HEK293T (cell line): ENCODE data around the gene LMLN.

Experiments used
- ARNT ChIP-seq: fragments of 450-650 bp; IDR thresholded peaks from 2 replicates; pipeline ENCODE4 v1.6.1; 2017; ENCODE audit warnings: mild to moderate bottlenecking
- CTBP1 ChIP-seq: fragments of 450-650 bp; IDR thresholded peaks from 2 replicates; pipeline ENCODE4 v1.6.1; 2016; ENCODE audit warnings: borderline replicate concordance
- FOXA1 ChIP-seq: fragments of 450-650 bp; IDR thresholded peaks from 2 replicates; pipeline ENCODE4 v1.6.1; 2016; ENCODE audit warnings: mild to moderate bottlenecking
- FOXM1 ChIP-seq: fragments of 450-650 bp; IDR thresholded peaks from 2 replicates; pipeline ENCODE4 v1.6.1; 2017; ENCODE audit warnings: mild to moderate bottlenecking, borderline replicate concordance
- NFRKB ChIP-seq: fragments of 450-650 bp; IDR thresholded peaks from 2 replicates; pipeline ENCODE4 v1.6.1; 2016; ENCODE audit warnings: mild to moderate bottlenecking, moderate library complexity
- TF ChIP-seq, protein P1 (sequence below): fragments of 450-650 bp; IDR thresholded peaks from 2 replicates; pipeline ENCODE4 v1.6.1; 2016

DNA sequence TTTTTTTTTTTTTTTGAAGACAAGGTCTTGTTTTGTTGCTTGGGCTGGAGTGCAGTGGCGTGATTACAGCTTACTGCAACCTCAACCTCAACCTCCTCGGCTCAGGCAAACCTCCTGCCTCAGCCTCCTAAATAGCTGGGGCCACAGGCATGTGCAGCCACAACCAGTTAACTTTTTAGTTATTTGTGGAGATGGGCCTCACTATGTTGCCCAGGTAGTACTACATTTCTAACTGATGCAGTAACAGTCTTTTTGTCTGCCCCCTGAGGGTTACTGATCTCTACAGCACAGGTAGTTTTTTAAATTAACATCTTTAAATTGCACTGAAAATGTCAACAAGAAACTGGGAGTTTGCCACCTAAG lies 3.4 kb upstream of the LMLN start:
- TF ChIP-seq ARNT (no peak), FOXA1 (no peak), NFRKB (no peak), CTBP1 (no peak), FOXM1 (no peak)
- TF ChIP-seq, protein P1, sequence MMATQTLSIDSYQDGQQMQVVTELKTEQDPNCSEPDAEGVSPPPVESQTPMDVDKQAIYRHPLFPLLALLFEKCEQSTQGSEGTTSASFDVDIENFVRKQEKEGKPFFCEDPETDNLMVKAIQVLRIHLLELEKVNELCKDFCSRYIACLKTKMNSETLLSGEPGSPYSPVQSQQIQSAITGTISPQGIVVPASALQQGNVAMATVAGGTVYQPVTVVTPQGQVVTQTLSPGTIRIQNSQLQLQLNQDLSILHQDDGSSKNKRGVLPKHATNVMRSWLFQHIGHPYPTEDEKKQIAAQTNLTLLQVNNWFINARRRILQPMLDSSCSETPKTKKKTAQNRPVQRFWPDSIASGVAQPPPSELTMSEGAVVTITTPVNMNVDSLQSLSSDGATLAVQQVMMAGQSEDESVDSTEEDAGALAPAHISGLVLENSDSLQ = no peak
